HepG2 (cell line): Measurements from ENCODE around the gene NEFH. TPM values are rescaled to one million over a fixed set of nuclear protein-coding genes. Genes with fewer than 3 reads are reported as not detected.
"Not testable (repeated sequence)": the region's sequence is repeated elsewhere in the genome, so short reads cannot be mapped to it uniquely, and the experiment has no call there.

ENCODE experiments used
- ATAC-seq: fragments of 200-7000 bp; cut with Tn5 transposase; 3 replicates; pipeline ENCODE4 v1.9.1; 2020; ENCODE audit warnings: mild to moderate bottlenecking, moderate library complexity
- BruUV-seq: library from RNA; stranded (reverse); fragments of 400-500 nt; replicated peaks from 2 replicates; lab custom pipeline; 2021; lab: Mats Ljungman, UMichigan
- CTCF ChIA-PET: fragments of 300-600 bp; formaldehyde crosslinking; extraction: SDS; loops from one replicate; lab custom pipeline; 2021; ENCODE audit warnings: low total read pairs, inconsistent platforms, low intra/inter-chr PET ratio; lab: Yijun Ruan, JAX
- POLR2A ChIA-PET: fragments of 350-600 bp; sonication (Branson Sonifier 250); formaldehyde crosslinking; loops from one replicate; lab custom pipeline; 2020; ENCODE audit warnings: antibody characterized with exemption, inconsistent platforms; lab: Yijun Ruan, JAX
- DNase-seq: peaks from one replicate; pipeline ENCODE4 v3.0.0-alpha.2; 2015; ENCODE audit warnings: low spot score
- FAIRE-seq: peaks from 3 replicates; lab custom pipeline; 2011; peaks lifted over from hg19 to GRCh38; lab: Jason Lieb, UNC
- H2AFZ ChIP-seq: one replicate; pipeline ENCODE4 v1.6.1; 2011; ENCODE audit warnings: low read length, inconsistent platforms
- H3K27ac ChIP-seq: fragments of 300-600 bp; 3 replicates; pipeline ENCODE4 v1.8.0; 2011; ENCODE audit warnings: mixed run types, mild to moderate bottlenecking, mixed read lengths, low read length, inconsistent platforms; ENCODE audit not compliant: insufficient read depth; ENCODE audit errors: extremely low read length
- H3K27me3 ChIP-seq, 2 experiments: fragments of 200-600 bp in 1 of 2; 2 replicates in 1 of 2; 3 replicates in 1 of 2; pipeline versions ENCODE4 v1.6.0 to v1.8.0; 2011; ENCODE audit warnings: low read length in 2 of 2, mild to moderate bottlenecking in 2 of 2, moderate library complexity in 2 of 2, inconsistent platforms in 1 of 2; ENCODE audit not compliant: insufficient read depth in 2 of 2, control insufficient read depth in 1 of 2
- H3K36me3 ChIP-seq, 2 experiments: fragments of 200-600 bp in 1 of 2; replicated peaks in 1 of 2; 2 replicates in 1 of 2; 3 replicates in 1 of 2; pipeline versions ENCODE4 v1.5.1 to v1.8.0; 2011; ENCODE audit warnings: low read length in 2 of 2, inconsistent platforms in 1 of 2; ENCODE audit not compliant: insufficient read depth in 2 of 2, control insufficient read depth in 1 of 2
- H3K4me1 ChIP-seq: 2 replicates; pipeline ENCODE4 v1.5.1; 2012; ENCODE audit warnings: low read length, inconsistent platforms; ENCODE audit not compliant: insufficient read depth
- H3K4me2 ChIP-seq: 2 replicates; pipeline ENCODE4 v1.6.0; 2011; ENCODE audit warnings: low read depth, low read length, inconsistent platforms
- H3K4me3 ChIP-seq, 3 experiments: fragments of 200-600 bp in 1 of 3; sonication (generic), shearing (Covaris generic) in 1 of 3; replicated peaks in 1 of 3; 2 replicates each; pipeline ENCODE4 v1.5.1; 2011 to 2016; ENCODE audit warnings: low read length in 3 of 3, inconsistent platforms in 2 of 3, low read depth in 2 of 3, mild to moderate bottlenecking in 2 of 3, control low read depth in 1 of 3, mixed read lengths in 1 of 3; ENCODE audit not compliant: insufficient read depth in 1 of 3
- H3K79me2 ChIP-seq: one replicate; pipeline ENCODE4 v1.6.1; 2011; ENCODE audit warnings: low read length, inconsistent platforms; ENCODE audit not compliant: insufficient read depth
- H3K9ac ChIP-seq: 2 replicates; pipeline ENCODE4 v1.6.0; 2011; ENCODE audit warnings: mild to moderate bottlenecking, low read depth, low read length, inconsistent platforms; ENCODE audit not compliant: insufficient read depth
- H3K9me3 ChIP-seq: 2 replicates; pipeline ENCODE4 v1.5.1; 2012; ENCODE audit warnings: mild to moderate bottlenecking, low read length
- H4K20me1 ChIP-seq: 2 replicates; pipeline ENCODE4 v1.6.0; 2011; ENCODE audit warnings: inconsistent platforms, mild to moderate bottlenecking, low read length, moderate library complexity; ENCODE audit not compliant: insufficient read depth
- FIP1L1 ChIP-seq: fragments of 200-400 bp; formaldehyde crosslinking; IDR thresholded peaks from 2 replicates; pipeline ENCODE4 v1.6.1; 2018; ENCODE audit warnings: low read depth, mild to moderate bottlenecking, low read length, moderate library complexity, borderline replicate concordance; ENCODE audit not compliant: insufficient read depth
- KDM2A ChIP-seq: sonication (generic); formaldehyde crosslinking; IDR thresholded peaks from 2 replicates; pipeline ENCODE4 v1.4.0; 2020; ENCODE audit warnings: low read depth, missing genetic modification reagents, borderline replicate concordance
- RARA ChIP-seq: IDR thresholded peaks from 2 replicates; pipeline ENCODE4 v1.6.1; 2016; ENCODE audit warnings: missing genetic modification reagents, missing compliant biosample characterization
- SATB2 ChIP-seq: sonication (generic); formaldehyde crosslinking; IDR thresholded peaks from 2 replicates; pipeline ENCODE4 v1.5.0; 2020; ENCODE audit warnings: missing genetic modification reagents
- YY1 ChIP-seq: IDR thresholded peaks from 2 replicates; pipeline ENCODE4 v1.6.1; 2011; ENCODE audit warnings: low read length, low read depth, moderate library complexity, mild to moderate bottlenecking; ENCODE audit not compliant: insufficient read depth, insufficient replicate concordance
- ZNF282 ChIP-seq: fragments of 450-650 bp; IDR thresholded peaks from 2 replicates; pipeline ENCODE4 v1.6.1; 2018; ENCODE audit not compliant: partially characterized antibody
- WGBS: methylation state at CpG from one replicate; pipeline ENCODE4 v1.1.6; 2017; ENCODE audit warnings: low lambda C conversion rate; 5-methylcytosine and 5-hydroxymethylcytosine counted together
- in situ Hi-C: cut with HindIII; loops from 2 replicates; pipeline ENCODE4 v1.10.0; 2017; ENCODE audit warnings: low pct_unique_long_range_greater_than_20kb; ENCODE audit not compliant: extremely low pct_ligation_motif_present
- intact Hi-C: fragments of 100-400 bp; cut with micrococcal nuclease; formaldehyde crosslinking; loops from one replicate; pipeline ENCODE4 v1.10.0; 2022; ENCODE audit not compliant: unreplicated experiment
- polyA plus RNA-seq, 8 experiments: library from polyadenylated mRNA; depleted of rRNA in 3 of 8; stranded (reverse) in 7 of 8; unstranded in 1 of 8; fragments of >200 nt; fragmentation: Illumina TruSeq in 4 of 8; extraction: Trizol in 4 of 8; gene quantifications; 2 replicates each; pipeline versions ENCODE4 v1.2.1 to v1.2.3, GENCODE V29; 2011 to 2016; ENCODE audit warnings: low read depth in 4 of 8, missing spikeins in 1 of 8, mixed read lengths in 1 of 8; ENCODE audit not compliant: insufficient read depth in 1 of 8
- total RNA-seq, 5 experiments: library from RNA; depleted of rRNA; stranded (reverse); fragments of >200 nt; fragmentation: Illumina TruSeq; extraction: Trizol; gene quantifications; 2 replicates each; pipeline ENCODE4 v1.2.3, GENCODE V29; 2016; ENCODE audit warnings: low read depth in 1 of 5
- TF ChIP-seq, protein P1 (sequence below): sonication (generic); formaldehyde crosslinking; IDR thresholded peaks from 2 replicates; pipeline ENCODE4 v1.4.0; 2020; ENCODE audit warnings: missing genetic modification reagents

The NEFH gene
- total and polyA plus RNA-seq, 2 of the 13 experiments (the other 11 are each of a cell fraction or from before 2014, with no cell fraction given) = not detected

DNA sequence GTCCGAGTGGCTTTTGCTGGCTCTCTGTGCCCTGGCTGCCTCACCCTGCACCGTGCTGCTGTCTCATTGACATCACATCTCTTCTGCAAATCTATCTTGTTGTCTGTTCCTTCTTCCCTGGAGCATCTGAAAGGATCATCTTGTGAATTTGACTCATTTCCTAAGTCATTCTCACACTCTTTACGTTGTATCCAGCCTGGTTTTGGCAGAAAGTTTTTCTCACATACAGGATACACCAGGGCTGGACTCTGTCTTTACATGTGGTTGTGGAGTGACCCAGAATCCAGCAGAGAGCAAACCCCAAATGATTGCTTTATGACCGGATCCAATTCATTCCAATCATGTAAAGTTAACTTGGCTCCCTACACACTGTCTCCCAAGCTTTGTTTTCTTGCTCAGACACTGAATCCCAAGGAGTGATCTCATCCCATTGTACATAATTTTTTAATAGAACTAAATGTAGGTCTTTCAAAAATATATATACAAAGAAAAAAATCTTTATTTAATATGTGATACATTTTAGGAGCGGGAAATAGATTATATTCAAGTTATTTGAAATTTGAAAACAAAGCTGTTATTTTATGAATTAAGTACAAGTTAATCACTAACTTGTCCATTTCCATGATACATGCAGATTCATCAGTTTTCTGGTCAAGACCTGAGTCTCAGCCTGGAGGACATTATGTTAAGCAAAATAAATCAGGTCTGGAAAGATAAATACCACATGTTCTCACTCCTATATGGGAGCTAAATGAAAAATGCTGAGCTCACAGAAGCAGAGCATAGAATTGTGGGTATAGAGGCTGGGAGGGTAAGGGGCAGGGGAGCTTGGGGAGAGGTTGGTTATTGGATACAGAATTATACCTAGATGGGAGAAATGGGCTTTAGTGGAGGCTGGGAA is 44.5 kb upstream of the NEFH start:
- ChIA-PET POLR2A (no interaction called here), CTCF (no interaction called here)
- Histone ChIP-seq H3K36me3 (no peaks in the 10 kb centered on the region), H3K4me1 (no peaks in the 10 kb centered on the region), H3K4me2 (no peak overlapping the region), H3K4me3 (no peak overlapping the region), H3K27ac (no peak overlapping the region), H4K20me1 (no peaks in the 10 kb centered on the region), H3K9me3 (no peaks in the 10 kb centered on the region), H3K27me3 (peaks cover 0 to 29% of the 10 kb centered on the region in 2 experiments; a peak in 3 of 5 replicates), H3K9ac (no peak overlapping the region), H2AFZ (no peak overlapping the region), H3K79me2 (no peaks in the 10 kb centered on the region)
- BruUV-seq = no TSS peak
- FAIRE-seq (no peak), DNase-seq (no peak), ATAC-seq (no peak)
- TF ChIP-seq YY1 (no peak), SATB2 (CRISPR knock-in tag) (no peak), ZNF282 (no peak), RARA (CRISPR knock-in tag) (no peak), FIP1L1 (no peak), KDM2A (CRISPR knock-in tag) (no peak)
- TF ChIP-seq, protein P1, sequence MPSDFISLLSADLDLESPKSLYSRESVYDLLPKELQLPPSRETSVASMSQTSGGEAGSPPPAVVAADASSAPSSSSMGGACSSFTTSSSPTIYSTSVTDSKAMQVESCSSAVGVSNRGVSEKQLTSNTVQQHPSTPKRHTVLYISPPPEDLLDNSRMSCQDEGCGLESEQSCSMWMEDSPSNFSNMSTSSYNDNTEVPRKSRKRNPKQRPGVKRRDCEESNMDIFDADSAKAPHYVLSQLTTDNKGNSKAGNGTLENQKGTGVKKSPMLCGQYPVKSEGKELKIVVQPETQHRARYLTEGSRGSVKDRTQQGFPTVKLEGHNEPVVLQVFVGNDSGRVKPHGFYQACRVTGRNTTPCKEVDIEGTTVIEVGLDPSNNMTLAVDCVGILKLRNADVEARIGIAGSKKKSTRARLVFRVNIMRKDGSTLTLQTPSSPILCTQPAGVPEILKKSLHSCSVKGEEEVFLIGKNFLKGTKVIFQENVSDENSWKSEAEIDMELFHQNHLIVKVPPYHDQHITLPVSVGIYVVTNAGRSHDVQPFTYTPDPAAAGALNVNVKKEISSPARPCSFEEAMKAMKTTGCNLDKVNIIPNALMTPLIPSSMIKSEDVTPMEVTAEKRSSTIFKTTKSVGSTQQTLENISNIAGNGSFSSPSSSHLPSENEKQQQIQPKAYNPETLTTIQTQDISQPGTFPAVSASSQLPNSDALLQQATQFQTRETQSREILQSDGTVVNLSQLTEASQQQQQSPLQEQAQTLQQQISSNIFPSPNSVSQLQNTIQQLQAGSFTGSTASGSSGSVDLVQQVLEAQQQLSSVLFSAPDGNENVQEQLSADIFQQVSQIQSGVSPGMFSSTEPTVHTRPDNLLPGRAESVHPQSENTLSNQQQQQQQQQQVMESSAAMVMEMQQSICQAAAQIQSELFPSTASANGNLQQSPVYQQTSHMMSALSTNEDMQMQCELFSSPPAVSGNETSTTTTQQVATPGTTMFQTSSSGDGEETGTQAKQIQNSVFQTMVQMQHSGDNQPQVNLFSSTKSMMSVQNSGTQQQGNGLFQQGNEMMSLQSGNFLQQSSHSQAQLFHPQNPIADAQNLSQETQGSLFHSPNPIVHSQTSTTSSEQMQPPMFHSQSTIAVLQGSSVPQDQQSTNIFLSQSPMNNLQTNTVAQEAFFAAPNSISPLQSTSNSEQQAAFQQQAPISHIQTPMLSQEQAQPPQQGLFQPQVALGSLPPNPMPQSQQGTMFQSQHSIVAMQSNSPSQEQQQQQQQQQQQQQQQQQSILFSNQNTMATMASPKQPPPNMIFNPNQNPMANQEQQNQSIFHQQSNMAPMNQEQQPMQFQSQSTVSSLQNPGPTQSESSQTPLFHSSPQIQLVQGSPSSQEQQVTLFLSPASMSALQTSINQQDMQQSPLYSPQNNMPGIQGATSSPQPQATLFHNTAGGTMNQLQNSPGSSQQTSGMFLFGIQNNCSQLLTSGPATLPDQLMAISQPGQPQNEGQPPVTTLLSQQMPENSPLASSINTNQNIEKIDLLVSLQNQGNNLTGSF (CRISPR knock-in tag) = no peak
- intact Hi-C loops (no loop called here), in situ Hi-C loops (no loop called here)
- 4% methylated on average over 5 of the region's 5 CpGs for WGBS

GRCh38 chr22:29438283-29438682 is 41.7 kb upstream of the NEFH start, which contains the start of gene RFPL1:
Gene RFPL1, plus strand, starts transcription at chr22:29438583.
- H3K36me3 ChIP-seq, FAIRE-seq, POLR2A ChIA-PET, H3K4me3 ChIP-seq, ATAC-seq, H3K9me3 ChIP-seq, in situ Hi-C loops, H3K79me2 ChIP-seq, H4K20me1 ChIP-seq, BruUV-seq, H3K4me2 ChIP-seq, H3K4me1 ChIP-seq, DNase-seq, H3K27ac ChIP-seq, H3K9ac ChIP-seq, intact Hi-C loops, H2AFZ ChIP-seq, CTCF ChIA-PET: not testable (repeated sequence)
- peaks cover 0 to 25% of the 10 kb centered on the region in 2 experiments; a peak in 3 of 5 replicates for H3K27me3 ChIP-seq
- WGBS = 26% methylated on average over 9 of the region's 10 CpGs
